Endothelial cell of umbilical vein (primary cell): ENCODE measurements around the gene LAMB3. TPM values are rescaled to one million over a fixed set of nuclear protein-coding genes. Genes with fewer than 3 reads are reported as not detected.
A peak's percentile ranks its signal among the peaks of the same experiment; 100 is the strongest.

Experiments used
- BruUV-seq: library from RNA; stranded (reverse); fragments of 400-500 nt; replicated peaks from 2 replicates; lab custom pipeline; 2021; lab: Mats Ljungman, UMichigan
- CTCF ChIA-PET: fragments of 300-600, 350-600 bp; sonication (Branson Sonifier 250); formaldehyde crosslinking; loops from one replicate; lab custom pipeline; 2021; ENCODE audit warnings: antibody characterized with exemption, inconsistent platforms; lab: Charles Lee
- POLR2A ChIA-PET: fragments of 300-600, 350-600 bp; sonication (Branson Sonifier 250); formaldehyde crosslinking; loops from one replicate; lab custom pipeline; 2021; ENCODE audit warnings: antibody characterized with exemption, inconsistent platforms; lab: Charles Lee
- DNase-seq: peaks from one replicate; pipeline ENCODE4 v3.0.0-alpha.2; 2011; ENCODE audit warnings: low read depth, low spot score
- FAIRE-seq: peaks from 2 replicates; lab custom pipeline; 2011; peaks lifted over from hg19 to GRCh38; lab: Jason Lieb, UNC
- H2AFZ ChIP-seq: 2 replicates; pipeline ENCODE4 v1.6.0; 2012; ENCODE audit warnings: low read depth, low read length, control low read depth, inconsistent platforms
- H3K27ac ChIP-seq: 2 replicates; pipeline ENCODE4 v1.5.1; 2011; ENCODE audit warnings: low read depth, mild to moderate bottlenecking, control low read depth, low read length, moderate library complexity; ENCODE audit not compliant: insufficient read depth
- H3K27me3 ChIP-seq, 2 experiments: 2 replicates each; pipeline versions ENCODE4 v1.6.0 to v1.6.1; 2011; ENCODE audit warnings: low read length in 2 of 2, mixed read lengths in 1 of 2; ENCODE audit not compliant: control insufficient read depth in 2 of 2, insufficient read depth in 2 of 2
- H3K36me3 ChIP-seq, 2 experiments: 2 replicates in 1 of 2; 3 replicates in 1 of 2; pipeline ENCODE4 v1.5.1; 2011; ENCODE audit warnings: low read length in 2 of 2, mild to moderate bottlenecking in 1 of 2, moderate library complexity in 1 of 2; ENCODE audit not compliant: control insufficient read depth in 2 of 2, insufficient read depth in 2 of 2; ENCODE audit errors: extremely low read depth in 1 of 2
- H3K4me1 ChIP-seq: 3 replicates; pipeline ENCODE4 v1.5.1; 2011; ENCODE audit warnings: mild to moderate bottlenecking, low read length; ENCODE audit not compliant: control insufficient read depth, insufficient read depth; ENCODE audit errors: extremely low read depth
- H3K4me2 ChIP-seq: 2 replicates; pipeline ENCODE4 v1.6.1; 2011; ENCODE audit warnings: low read length, control low read depth, mixed read lengths; ENCODE audit not compliant: insufficient read depth
- H3K4me3 ChIP-seq, 3 experiments: fragments of 200-600 bp in 1 of 3; sonication (generic), shearing (Covaris generic) in 1 of 3; replicated peaks in 1 of 3; 2 replicates each; pipeline ENCODE4 v1.5.1; 2011 to 2016; ENCODE audit warnings: control low read depth in 3 of 3, low read length in 3 of 3, mild to moderate bottlenecking in 2 of 3, inconsistent platforms in 1 of 3, low read depth in 1 of 3, moderate library complexity in 1 of 3; ENCODE audit not compliant: insufficient read depth in 1 of 3
- H3K79me2 ChIP-seq: 2 replicates; pipeline ENCODE4 v1.6.0; 2012; ENCODE audit warnings: low read length, inconsistent platforms; ENCODE audit not compliant: control insufficient read depth, insufficient read depth
- H3K9ac ChIP-seq: replicated peaks from 2 replicates; pipeline ENCODE3; 2011; ENCODE audit warnings: low read length, control low read depth; ENCODE audit not compliant: insufficient read depth; ENCODE audit errors: extremely low read depth
- H3K9me1 ChIP-seq: replicated peaks from 3 replicates; pipeline ENCODE4 v1.6.0; 2011; ENCODE audit warnings: mild to moderate bottlenecking, low read length; ENCODE audit not compliant: control insufficient read depth, insufficient read depth; ENCODE audit errors: extremely low read depth
- H3K9me3 ChIP-seq: replicated peaks from 2 replicates; pipeline ENCODE4 v1.5.1; 2012; ENCODE audit warnings: low read length, inconsistent platforms; ENCODE audit not compliant: control insufficient read depth, insufficient read depth
- H4K20me1 ChIP-seq: replicated peaks from 2 replicates; pipeline ENCODE3; 2011; ENCODE audit warnings: mild to moderate bottlenecking, low read length; ENCODE audit not compliant: control insufficient read depth, insufficient read depth; ENCODE audit errors: extremely low read depth
- CTCF ChIP-seq, 2 donors: IDR thresholded peaks; 1 replicate in 1 of 2; 2 replicates in 1 of 2; pipeline ENCODE4 v1.5.1; 2011; ENCODE audit warnings: low read length in 2 of 2, mild to moderate bottlenecking in 2 of 2, moderate library complexity in 2 of 2, control low read depth in 1 of 2, inconsistent platforms in 1 of 2, low read depth in 1 of 2; ENCODE audit not compliant: insufficient read depth in 1 of 2; ENCODE audit errors: extremely low read depth in 1 of 2
- POLR2A ChIP-seq: IDR thresholded peaks from 2 replicates; pipeline ENCODE4 v1.6.1; 2012; ENCODE audit warnings: low read depth, mild to moderate bottlenecking, control low read depth, low read length
- dilution Hi-C: fragments of 300-500 bp; cut with MboI; formaldehyde crosslinking; loops from one replicate; pipeline ENCODE4 v1.15.0; 2019; ENCODE audit warnings: low sequenced_read_pairs; ENCODE audit not compliant: extremely low pct_ligation_motif_present
- intact Hi-C: fragments of 100-400 bp; cut with micrococcal nuclease; formaldehyde crosslinking; loops from one replicate; pipeline ENCODE4 v1.10.0; 2022
- microRNA-seq: library from miRNA; unstranded; fragments of <30 nt; microRNA quantifications from one replicate; pipeline ENCODE4 v1.2.0, GENCODE V29; 2021; ENCODE audit warnings: borderline number of aligned reads, borderline replicate concordance
- polyA plus RNA-seq, 4 experiments: library from polyadenylated mRNA; depleted of rRNA in 3 of 4; stranded (reverse) in 3 of 4; unstranded in 1 of 4; fragments of >200 nt; gene quantifications; 2 replicates each; pipeline versions ENCODE4 v1.2.1 to v1.2.3, GENCODE V29; 2011 to 2012; ENCODE audit warnings: missing spikeins in 1 of 4
- total RNA-seq: library from RNA; stranded (reverse); gene quantifications from 2 replicates; pipeline ENCODE4 v1.2.3, GENCODE V29; 2021

The LAMB3 gene
- total and polyA plus RNA-seq, 2 donors (not counting 3 experiments of a cell fraction or from before 2014, with no cell fraction given), result 2.6 to 3.1 TPM

- FAIRE-seq, result peak; percentile 91
- intact Hi-C loops, result loop anchor here (1.0 to 10.0 kb wide), 3 partner anchors 214 to 419 kb away; no protein-coding TSS in a partner anchor
- POLR2A ChIA-PET, result interaction anchor here (0.6 kb wide), 1 partner anchor 363 kb away, joined by 3 read pairs; no protein-coding TSS in a partner anchor
- dilution Hi-C loops, result no loop called here
- DNase-seq, result peak; percentile 62
- Histone ChIP-seq H3K9ac (no peak overlapping the region), H3K27ac (no peak overlapping the region), H3K9me3 (no peaks in the 10 kb centered on the region), H3K27me3 (peaks cover 12 to 17% of the 10 kb centered on the region in 2 experiments), H3K36me3 (no peaks in the 10 kb centered on the region), H3K4me3 (no peak overlapping the region), H2AFZ (no peak overlapping the region), H3K9me1 (no peaks in the 10 kb centered on the region), H3K4me1 (no peaks in the 10 kb centered on the region), H3K79me2 (no peaks in the 10 kb centered on the region), H4K20me1 (no peaks in the 10 kb centered on the region), H3K4me2 (no peak overlapping the region)
- BruUV-seq, result no TSS peak
- CTCF ChIA-PET, result interaction anchor here (0.6 to 5.0 kb wide), 37 partner anchors 10 to 914 kb away, joined by 3 to 65 read pairs (median 5); partner anchors contain the start of gene CAMK1G
- no peak for TF ChIP-seq POLR2A
- TF ChIP-seq CTCF (IDR thresholded peaks at IDR 0.05; ENCODE audit: extremely low read depth in 1 of 2, insufficient read depth in 1 of 2, low read depth in 1 of 2, low read length in 2 of 2), result peak; percentile 70 to 81
Measured at GRCh38 chr1:209565759-209566678, 86.2 kb downstream of the LAMB3 start.

Small RNA genes within 50 kb of the gene (microRNA-seq; reads per million reads assigned to microRNA genes)
- gene MIR4260, result not detected

Other genes with a start within 250 kb of the LAMB3 start
- gene CAMK1G, start 68.7 kb downstream of the LAMB3 start, total RNA-seq, result not detected in 2 replicates
- gene CAMK1G, start 68.7 kb downstream of the LAMB3 start, polyA plus RNA-seq, result not detected in 2 replicates
- 1.9 TPM in 1 of 2 replicates, not detected in the other for gene G0S2, start 23.0 kb upstream of the LAMB3 start, total RNA-seq
- gene G0S2, start 23.0 kb upstream of the LAMB3 start, polyA plus RNA-seq, result 0.22 and 0.91 TPM in 2 replicates
- not detected in 2 replicates for gene HSD11B1, start 52.4 kb upstream of the LAMB3 start, total RNA-seq
- gene HSD11B1, start 52.4 kb upstream of the LAMB3 start, polyA plus RNA-seq, result not detected in 2 replicates
- gene TRAF3IP3, start 103.6 kb upstream of the LAMB3 start, total RNA-seq, result not detected in 2 replicates
- gene TRAF3IP3, start 103.6 kb upstream of the LAMB3 start, polyA plus RNA-seq, result not detected in 2 replicates
- 2.3 and 3.0 TPM in 2 replicates for gene C1orf74, start 132.1 kb upstream of the LAMB3 start, total RNA-seq
- 2.4 TPM in 2 replicates for gene C1orf74, start 132.1 kb upstream of the LAMB3 start, polyA plus RNA-seq
- 22.1 and 42.0 TPM in 2 replicates for gene IRF6, start 153.7 kb upstream of the LAMB3 start, total RNA-seq
- gene IRF6, start 153.7 kb upstream of the LAMB3 start, polyA plus RNA-seq, result 55.8 and 65.0 TPM in 2 replicates
- gene UTP25, start 175.5 kb upstream of the LAMB3 start, total RNA-seq, result 10.5 and 11.7 TPM in 2 replicates
- 5.9 and 6.6 TPM in 2 replicates for gene UTP25, start 175.5 kb upstream of the LAMB3 start, polyA plus RNA-seq